ENCODE measurements around the gene AATF.

AATF gene

DNA sequence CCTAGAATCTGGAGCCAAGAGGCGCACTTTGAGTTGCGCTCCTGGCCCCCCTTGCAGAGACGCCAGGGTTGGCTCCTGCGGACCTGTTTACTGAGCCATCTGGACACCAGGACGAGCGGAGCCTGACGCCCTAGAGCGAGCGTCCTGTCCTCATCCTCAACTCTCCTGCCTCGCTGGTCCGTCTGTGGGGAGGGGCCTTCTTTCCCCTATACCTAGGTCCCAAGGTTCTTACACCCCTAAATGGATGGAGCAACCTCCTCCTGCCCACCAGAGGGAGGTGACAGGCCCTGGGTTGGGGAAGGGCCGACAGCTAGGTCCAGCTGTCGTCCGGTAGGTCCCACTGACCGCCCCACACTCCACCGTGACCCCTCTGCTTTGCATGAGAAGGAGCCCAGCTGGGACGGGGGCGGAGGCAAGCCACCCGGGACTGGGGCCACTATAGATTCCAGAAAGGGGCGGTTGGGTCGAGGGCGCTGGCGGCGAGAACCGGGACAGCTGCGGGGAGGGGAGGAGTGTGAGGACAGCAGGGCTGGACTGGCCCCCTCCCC is 14.5 kb upstream of the AATF start:
- H3K4me2 ChIP-seq (ENCODE audit: low read length), result no peak overlapping the region
- H3K27me3 ChIP-seq (ENCODE audit: insufficient read depth, low read length), result no peaks in the 10 kb centered on the region
- H3K36me3 ChIP-seq (ENCODE audit: insufficient read depth, low read length), result no peaks in the 10 kb centered on the region
- H3F3A ChIP-seq (ENCODE audit: insufficient read depth, low read length), result no peaks in the 10 kb centered on the region
- no peak overlapping the region for H3K4me3 ChIP-seq (ENCODE audit: low read depth, low read length, poor library complexity, severe bottlenecking)
- no peaks in the 10 kb centered on the region for H3K9me3 ChIP-seq (ENCODE audit: low read length)
- H3K9me2 ChIP-seq (ENCODE audit: low read depth, low read length), result no peaks in the 10 kb centered on the region
- no peak overlapping the region for H3K27ac ChIP-seq (ENCODE audit: low read depth, low read length, poor library complexity, severe bottlenecking)
- no peaks in the 10 kb centered on the region for H4K20me1 ChIP-seq (ENCODE audit: insufficient read depth, low read length)
- H2AFZ ChIP-seq (ENCODE audit: low read length), result no peak overlapping the region
- TF ChIP-seq, protein P1, sequence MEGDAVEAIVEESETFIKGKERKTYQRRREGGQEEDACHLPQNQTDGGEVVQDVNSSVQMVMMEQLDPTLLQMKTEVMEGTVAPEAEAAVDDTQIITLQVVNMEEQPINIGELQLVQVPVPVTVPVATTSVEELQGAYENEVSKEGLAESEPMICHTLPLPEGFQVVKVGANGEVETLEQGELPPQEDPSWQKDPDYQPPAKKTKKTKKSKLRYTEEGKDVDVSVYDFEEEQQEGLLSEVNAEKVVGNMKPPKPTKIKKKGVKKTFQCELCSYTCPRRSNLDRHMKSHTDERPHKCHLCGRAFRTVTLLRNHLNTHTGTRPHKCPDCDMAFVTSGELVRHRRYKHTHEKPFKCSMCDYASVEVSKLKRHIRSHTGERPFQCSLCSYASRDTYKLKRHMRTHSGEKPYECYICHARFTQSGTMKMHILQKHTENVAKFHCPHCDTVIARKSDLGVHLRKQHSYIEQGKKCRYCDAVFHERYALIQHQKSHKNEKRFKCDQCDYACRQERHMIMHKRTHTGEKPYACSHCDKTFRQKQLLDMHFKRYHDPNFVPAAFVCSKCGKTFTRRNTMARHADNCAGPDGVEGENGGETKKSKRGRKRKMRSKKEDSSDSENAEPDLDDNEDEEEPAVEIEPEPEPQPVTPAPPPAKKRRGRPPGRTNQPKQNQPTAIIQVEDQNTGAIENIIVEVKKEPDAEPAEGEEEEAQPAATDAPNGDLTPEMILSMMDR (IDR thresholded peaks at IDR 0.05; ENCODE audit: low read length), result no peak
- no peak for TF ChIP-seq EZH2 (IDR thresholded peaks at IDR 0.05; ENCODE audit: borderline replicate concordance, low read length)
- no peaks in the 10 kb centered on the region for H3K4me1 ChIP-seq (ENCODE audit: insufficient read depth, low read length, severe bottlenecking)
- H3K9ac ChIP-seq (ENCODE audit: low read length), result no peak overlapping the region
- no peaks in the 10 kb centered on the region for H3K79me2 ChIP-seq (ENCODE audit: insufficient read depth, low read length)

DNA sequence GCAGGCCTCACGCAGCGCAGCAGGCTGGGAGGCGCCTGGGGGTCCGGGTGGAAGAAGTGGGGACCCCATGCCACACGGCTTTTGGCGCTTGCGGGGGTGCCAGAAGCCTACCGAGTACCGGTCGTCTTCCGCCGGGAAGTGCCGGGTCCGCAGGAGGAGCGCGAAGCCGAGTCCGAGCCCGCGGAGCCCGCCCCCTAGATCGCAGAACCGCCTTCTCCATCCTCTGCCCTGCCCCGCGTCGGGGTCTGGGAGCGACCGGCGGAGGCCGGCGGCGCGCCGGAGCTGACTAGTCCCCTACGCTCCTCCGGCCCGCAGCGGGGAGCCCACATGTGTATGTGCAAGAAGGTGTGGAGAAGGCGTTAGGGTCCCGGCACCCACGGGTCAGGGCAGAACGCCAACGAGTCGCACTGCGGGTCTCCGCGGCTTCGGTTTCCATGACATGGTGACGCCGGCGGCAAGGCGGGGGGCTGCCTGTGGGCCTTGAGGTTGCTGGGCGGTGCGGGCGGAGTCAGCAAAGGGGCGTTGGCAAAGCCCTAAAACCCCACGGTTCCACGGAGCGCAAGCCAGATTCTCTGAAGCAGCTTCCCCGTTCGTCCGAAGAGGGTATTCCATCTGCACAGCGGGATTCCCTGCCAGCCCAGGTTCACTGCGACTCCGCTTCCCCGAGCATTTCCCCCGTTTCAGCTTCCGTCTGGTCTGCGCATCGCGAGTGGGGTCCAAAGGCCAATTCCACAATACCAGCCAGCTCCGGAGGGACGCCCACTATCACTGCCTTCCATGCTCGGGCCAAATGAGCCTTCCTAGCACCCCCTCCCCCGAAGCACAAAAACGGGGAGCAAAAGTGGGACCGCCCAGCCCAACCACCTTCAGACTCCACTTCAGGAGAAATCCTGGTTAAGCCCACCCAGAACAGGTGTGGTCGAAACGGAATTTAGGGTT is 13.8 kb upstream of the AATF start:
- no peak overlapping the region for H3K9ac ChIP-seq (ENCODE audit: low read length)
- no peaks in the 10 kb centered on the region for H3K79me2 ChIP-seq (ENCODE audit: insufficient read depth, low read length)
- no peak overlapping the region for H3K4me3 ChIP-seq (ENCODE audit: low read depth, low read length, poor library complexity, severe bottlenecking)
- no peaks in the 10 kb centered on the region for H3K9me3 ChIP-seq (ENCODE audit: low read length)
- H4K20me1 ChIP-seq (ENCODE audit: insufficient read depth, low read length), result no peaks in the 10 kb centered on the region
- H3K36me3 ChIP-seq (ENCODE audit: insufficient read depth, low read length), result no peaks in the 10 kb centered on the region
- no peaks in the 10 kb centered on the region for H3F3A ChIP-seq (ENCODE audit: insufficient read depth, low read length)
- no peak for TF ChIP-seq EZH2 (IDR thresholded peaks at IDR 0.05; ENCODE audit: borderline replicate concordance, low read length)
- TF ChIP-seq, protein P1 (IDR thresholded peaks at IDR 0.05; ENCODE audit: low read length), result no peak
- H3K4me2 ChIP-seq (ENCODE audit: low read length), result no peak overlapping the region
- no peak overlapping the region for H3K27ac ChIP-seq (ENCODE audit: low read depth, low read length, poor library complexity, severe bottlenecking)
- H2AFZ ChIP-seq (ENCODE audit: low read length), result no peak overlapping the region
- H3K4me1 ChIP-seq (ENCODE audit: insufficient read depth, low read length, severe bottlenecking), result no peaks in the 10 kb centered on the region
- no peaks in the 10 kb centered on the region for H3K27me3 ChIP-seq (ENCODE audit: insufficient read depth, low read length)
- no peaks in the 10 kb centered on the region for H3K9me2 ChIP-seq (ENCODE audit: low read depth, low read length)

DNA sequence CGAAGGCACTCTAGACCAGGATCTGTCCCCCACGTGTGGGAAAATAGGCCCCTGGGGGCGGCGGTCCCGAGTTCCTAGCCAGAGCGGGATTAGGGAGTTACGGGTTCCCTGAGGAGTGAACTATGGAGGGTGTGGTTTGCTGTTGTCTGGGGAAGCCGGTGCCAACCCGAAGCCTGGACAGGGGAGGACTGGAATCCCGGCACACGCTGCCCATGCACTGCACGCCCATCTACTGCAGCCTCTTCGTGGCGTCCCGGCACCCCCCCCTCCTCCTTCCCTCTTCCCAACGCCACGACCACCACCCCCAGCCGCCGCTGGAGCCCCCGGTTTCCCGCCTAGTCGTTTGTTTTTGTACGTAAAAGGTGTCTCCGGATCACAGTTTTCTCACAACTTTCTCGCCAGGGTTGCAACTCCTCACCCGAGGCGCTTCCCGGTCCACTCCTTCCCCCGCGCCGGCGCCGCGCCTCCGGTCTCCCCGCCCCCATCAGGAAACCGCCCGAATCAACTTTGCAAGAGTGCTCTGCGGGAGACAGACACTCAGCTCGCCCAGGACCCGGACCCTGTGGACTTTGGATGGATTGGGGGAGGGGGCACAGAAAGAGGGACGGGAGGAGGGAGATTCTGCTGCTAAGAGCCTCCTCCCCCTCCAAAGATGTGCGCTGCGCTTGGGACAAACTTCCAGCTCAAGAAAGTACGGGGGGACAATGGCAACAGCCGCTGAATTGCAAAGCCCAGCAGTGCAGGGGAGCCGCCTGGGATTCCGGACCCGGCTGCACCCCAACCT is 12.9 kb upstream of the AATF start:
- Histone ChIP-seq H3K79me2 (ENCODE audit: insufficient read depth, low read length) (no peaks in the 10 kb centered on the region), H3K9me3 (ENCODE audit: low read length) (no peaks in the 10 kb centered on the region), H4K20me1 (ENCODE audit: insufficient read depth, low read length) (no peaks in the 10 kb centered on the region), H3F3A (ENCODE audit: insufficient read depth, low read length) (no peaks in the 10 kb centered on the region), H3K4me3 (ENCODE audit: low read depth, low read length, poor library complexity, severe bottlenecking) (no peak overlapping the region), H2AFZ (ENCODE audit: low read length) (no peak overlapping the region), H3K4me2 (ENCODE audit: low read length) (no peak overlapping the region), H3K36me3 (ENCODE audit: insufficient read depth, low read length) (no peaks in the 10 kb centered on the region), H3K9me2 (ENCODE audit: low read depth, low read length) (no peaks in the 10 kb centered on the region), H3K27ac (ENCODE audit: low read depth, low read length, poor library complexity, severe bottlenecking) (no peak overlapping the region), H3K4me1 (ENCODE audit: insufficient read depth, low read length, severe bottlenecking) (no peaks in the 10 kb centered on the region), H3K27me3 (ENCODE audit: insufficient read depth, low read length) (no peaks in the 10 kb centered on the region), H3K9ac (ENCODE audit: low read length) (no peak overlapping the region)
- TF ChIP-seq, protein P1 (IDR thresholded peaks at IDR 0.05; ENCODE audit: low read length), result no peak
- no peak for TF ChIP-seq EZH2 (IDR thresholded peaks at IDR 0.05; ENCODE audit: borderline replicate concordance, low read length)
